GM10248 (cell line): ENCODE measurements around the gene WBP1.
"Not testable (repeated sequence)": the region's sequence is repeated elsewhere in the genome, so short reads cannot be mapped to it uniquely, and the experiment has no call there.

ENCODE experiments used
- CTCF ChIA-PET: fragments of 300-600 bp; sonication (Branson Sonifier 250); formaldehyde crosslinking; extraction: SDS; loops from one replicate; lab custom pipeline; 2021; ENCODE audit warnings: antibody characterized with exemption; lab: Yijun Ruan, JAX
- POLR2A ChIA-PET: fragments of 350-650 bp; sonication (Branson Sonifier 250); formaldehyde crosslinking; extraction: SDS; loops from one replicate; lab custom pipeline; 2020; ENCODE audit warnings: antibody characterized with exemption; lab: Yijun Ruan, JAX
- DNase-seq: peaks from one replicate; pipeline ENCODE4 v3.0.0; 2012; ENCODE audit errors: extremely low spot score
- TF ChIP-seq, protein P1 (sequence below): IDR thresholded peaks from 2 replicates; pipeline ENCODE4 v1.5.1; 2012; ENCODE audit warnings: mild to moderate bottlenecking, low read depth; ENCODE audit errors: extremely low read depth, missing control alignments, control extremely low read depth

The WBP1 gene

DNA sequence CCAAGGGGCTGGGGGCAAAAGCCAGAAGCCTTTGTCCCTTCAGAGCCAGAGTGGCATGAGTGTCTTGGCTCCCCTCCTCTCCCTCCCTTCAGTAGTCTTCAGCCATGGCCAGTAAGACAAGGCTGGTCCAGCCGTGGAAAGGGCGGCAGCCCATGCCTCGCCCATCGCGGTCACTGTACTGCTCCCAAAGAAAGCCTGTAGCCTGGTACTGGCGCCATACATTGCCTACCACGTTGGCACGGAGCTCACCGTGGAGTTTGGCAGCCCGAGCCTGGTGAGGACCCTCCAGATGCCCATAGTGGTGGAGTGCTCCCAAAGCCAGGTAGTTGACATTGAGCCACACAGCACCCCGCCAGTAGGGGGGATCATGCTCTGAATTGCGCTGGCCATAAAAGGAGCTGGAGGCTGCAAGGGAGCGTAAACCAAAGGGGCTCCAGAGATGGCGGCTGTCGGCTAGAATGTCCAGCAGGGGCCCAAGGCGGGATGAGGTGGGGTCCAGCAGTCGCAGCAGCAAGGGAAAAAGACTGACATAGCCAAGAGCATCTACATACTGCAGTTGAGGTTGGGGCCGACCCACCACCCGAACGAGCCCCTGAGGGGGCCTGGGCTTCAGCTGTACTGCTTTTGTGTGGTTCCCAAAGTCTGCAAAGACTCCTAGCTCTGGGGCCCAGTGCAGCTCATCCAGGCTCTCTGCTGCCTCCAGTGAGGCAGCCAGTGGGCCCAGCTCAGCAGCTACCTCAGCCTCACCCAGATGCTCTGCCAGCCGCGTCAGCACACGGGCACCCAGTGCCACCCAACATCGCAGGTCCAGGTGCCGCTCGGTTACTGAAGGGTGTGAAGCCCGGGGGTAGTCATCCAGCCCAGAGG is 3.2 kb downstream of the WBP1 start:
- TF ChIP-seq, protein P1, sequence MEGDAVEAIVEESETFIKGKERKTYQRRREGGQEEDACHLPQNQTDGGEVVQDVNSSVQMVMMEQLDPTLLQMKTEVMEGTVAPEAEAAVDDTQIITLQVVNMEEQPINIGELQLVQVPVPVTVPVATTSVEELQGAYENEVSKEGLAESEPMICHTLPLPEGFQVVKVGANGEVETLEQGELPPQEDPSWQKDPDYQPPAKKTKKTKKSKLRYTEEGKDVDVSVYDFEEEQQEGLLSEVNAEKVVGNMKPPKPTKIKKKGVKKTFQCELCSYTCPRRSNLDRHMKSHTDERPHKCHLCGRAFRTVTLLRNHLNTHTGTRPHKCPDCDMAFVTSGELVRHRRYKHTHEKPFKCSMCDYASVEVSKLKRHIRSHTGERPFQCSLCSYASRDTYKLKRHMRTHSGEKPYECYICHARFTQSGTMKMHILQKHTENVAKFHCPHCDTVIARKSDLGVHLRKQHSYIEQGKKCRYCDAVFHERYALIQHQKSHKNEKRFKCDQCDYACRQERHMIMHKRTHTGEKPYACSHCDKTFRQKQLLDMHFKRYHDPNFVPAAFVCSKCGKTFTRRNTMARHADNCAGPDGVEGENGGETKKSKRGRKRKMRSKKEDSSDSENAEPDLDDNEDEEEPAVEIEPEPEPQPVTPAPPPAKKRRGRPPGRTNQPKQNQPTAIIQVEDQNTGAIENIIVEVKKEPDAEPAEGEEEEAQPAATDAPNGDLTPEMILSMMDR: peak; percentile 17
- CTCF ChIA-PET: interaction anchor here (1.2 to 2.3 kb wide), 4 partner anchors 13 to 126 kb away, joined by 3 to 4 read pairs (median 4); no protein-coding TSS in a partner anchor
- no peak for DNase-seq
- POLR2A ChIA-PET: no interaction called here

DNA sequence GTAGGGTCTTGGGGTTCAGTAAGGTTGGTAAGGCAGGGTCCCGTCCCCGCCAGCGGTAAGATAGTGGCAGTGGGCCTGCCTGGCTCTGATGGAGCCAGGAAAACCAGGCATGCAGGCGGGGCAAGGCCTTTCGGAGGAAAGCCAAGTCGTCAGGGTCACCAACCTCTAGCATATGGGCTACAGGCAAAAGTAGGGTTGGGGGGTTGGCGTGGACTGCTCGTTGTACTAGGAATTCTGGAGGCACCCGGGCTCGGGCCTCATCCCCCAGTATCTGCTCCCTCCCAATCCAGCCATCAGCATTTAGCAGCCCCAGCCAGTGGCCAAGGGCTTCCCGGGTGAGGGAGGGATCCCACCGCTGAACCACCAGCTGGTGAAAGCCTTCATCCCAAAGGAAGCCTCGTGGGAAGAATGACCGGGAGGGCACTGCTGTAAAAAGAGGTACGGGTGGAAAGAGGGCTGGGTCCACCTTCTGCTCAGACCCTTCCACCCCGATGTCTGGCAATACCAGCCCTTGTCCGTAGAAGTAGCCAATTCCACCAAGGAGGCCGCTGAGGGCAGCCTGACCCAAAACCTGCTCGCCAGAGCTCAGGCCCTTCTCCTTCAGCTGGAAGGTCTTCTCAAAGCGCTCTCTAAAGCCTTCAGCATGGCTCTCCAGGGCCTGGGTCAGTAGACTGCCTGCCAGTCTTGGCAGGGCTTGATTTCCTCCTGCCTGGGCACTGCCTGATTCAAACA is 4.0 kb downstream of the WBP1 start:
- TF ChIP-seq, protein P1: no peak
- ChIA-PET CTCF (interaction anchor here (1.2 to 2.3 kb wide), 4 partner anchors 14 to 125 kb away, joined by 3 to 4 read pairs (median 4); no protein-coding TSS in a partner anchor), POLR2A (no interaction called here)
- no peak for DNase-seq

DNA sequence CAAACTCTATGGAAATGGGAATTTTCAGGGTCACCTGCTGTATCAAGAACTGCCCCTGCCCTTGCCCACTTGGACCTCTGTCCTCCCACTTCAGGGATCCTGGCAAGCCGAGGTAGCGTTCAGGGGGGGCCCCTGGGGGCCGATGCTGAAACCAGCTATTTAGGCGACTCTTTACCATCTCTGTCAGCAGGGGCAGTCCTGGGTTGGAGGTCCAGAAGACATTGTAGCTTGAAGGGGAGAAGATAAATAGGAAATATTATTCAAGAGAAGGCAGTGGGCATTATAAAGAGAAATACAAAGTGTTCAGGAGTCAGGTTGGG is 4.5 kb downstream of the WBP1 start:
- ChIA-PET CTCF (interaction anchor here (2.3 kb wide), 1 partner anchor 15 kb away, joined by 4 read pairs; no protein-coding TSS in a partner anchor), POLR2A (no interaction called here)
- TF ChIP-seq, protein P1: no peak
- DNase-seq: no peak

DNA sequence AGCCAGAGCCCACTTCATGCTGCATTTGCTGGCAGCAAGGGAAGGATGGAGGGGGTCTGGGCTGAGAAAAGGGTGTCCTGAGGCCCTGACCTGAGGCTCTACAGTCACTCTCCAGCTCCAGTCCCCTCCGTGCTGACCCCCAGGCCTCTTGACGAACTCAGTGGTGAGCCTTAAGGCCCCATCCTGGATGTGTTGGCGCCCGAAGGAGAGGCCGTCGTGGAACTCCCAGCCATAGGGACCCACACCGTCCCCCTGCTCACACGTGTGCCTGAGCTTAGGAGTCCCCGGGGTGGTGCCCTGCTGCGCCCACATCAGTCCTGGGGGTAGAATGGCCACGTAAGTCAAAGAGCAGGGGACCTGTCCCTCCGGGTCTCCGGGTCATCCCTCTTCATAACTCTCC is 6.2 kb downstream of the WBP1 start:
- TF ChIP-seq, protein P1: no peak
- POLR2A ChIA-PET: no interaction called here
- no peak for DNase-seq
- CTCF ChIA-PET: interaction anchor here (1.0 to 2.2 kb wide), 5 partner anchors 10 to 18 kb away, joined by 3 to 12 read pairs (median 3); partner anchors contain the start of genes CCDC142, INO80B and TTC31

DNA sequence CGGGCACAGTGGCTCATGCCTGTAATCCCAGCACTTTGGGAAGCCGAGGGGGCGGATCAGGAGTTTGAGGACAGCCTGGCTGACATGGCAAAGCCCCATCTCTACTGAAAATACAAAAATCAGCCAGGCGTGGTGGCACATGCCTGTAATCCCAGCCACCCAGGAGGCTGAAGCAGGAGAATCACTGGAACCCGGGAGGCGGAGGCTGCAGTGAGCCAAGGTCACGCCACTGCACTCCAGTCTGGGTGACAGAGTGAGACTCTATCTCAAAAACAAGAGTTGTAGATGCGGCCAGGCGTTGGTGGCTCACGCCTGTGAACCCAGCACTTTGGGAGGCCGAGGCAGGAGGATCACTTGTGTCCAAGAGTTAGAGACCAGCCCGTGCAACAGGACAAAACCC is 12.5 kb downstream of the WBP1 start:
- CTCF ChIA-PET, DNase-seq: not testable (repeated sequence)
- POLR2A ChIA-PET: interaction anchor here (2.3 kb wide), 1 partner anchor 12 kb away, joined by 8 read pairs; the partner anchor contains the start of gene WBP1

DNA sequence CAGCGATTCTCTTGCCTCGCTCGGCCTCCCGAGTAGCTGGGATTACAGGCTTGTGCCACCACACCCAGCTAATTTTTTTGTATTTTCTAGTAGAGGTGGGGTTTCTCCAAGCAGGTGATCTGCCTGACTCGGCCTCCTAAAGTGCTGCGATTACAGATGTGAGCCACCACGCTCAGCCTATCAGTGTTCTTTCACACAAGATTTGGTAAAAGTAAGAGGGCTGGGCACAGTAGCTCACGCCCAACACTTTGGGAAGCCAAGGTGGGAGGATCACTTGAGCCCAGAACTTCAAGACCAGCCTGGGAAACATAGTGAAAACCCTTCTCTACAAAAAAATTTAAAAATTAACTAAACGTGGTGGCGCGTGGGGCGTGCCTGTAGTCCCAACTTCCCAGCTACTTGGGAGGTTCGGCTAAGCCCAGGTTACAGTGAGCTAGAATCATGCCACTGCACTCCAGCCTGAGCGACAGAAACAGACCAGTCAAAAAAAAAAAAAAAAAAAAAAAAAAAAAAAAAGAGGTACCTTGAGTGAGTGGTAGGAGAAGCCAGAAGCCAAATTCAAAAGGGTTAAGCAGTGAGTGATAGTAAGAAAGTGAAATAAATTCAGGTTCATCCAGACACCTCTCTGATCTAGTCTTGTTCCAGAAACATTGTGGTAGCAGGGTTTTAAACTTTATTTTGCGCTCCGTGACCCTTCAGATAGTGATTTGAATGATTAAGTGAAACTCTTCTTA is 13.3 kb downstream of the WBP1 start:
- ChIA-PET POLR2A (interaction anchor here (0.6 to 2.3 kb wide), 3 partner anchors 11 to 178 kb away, joined by 4 to 8 read pairs (median 6); partner anchors contain the start of genes CCDC142, TTC31 and WBP1), CTCF (interaction anchor here (1.8 to 3.5 kb wide), 3 partner anchors 11 to 115 kb away, joined by 4 to 27 read pairs (median 24); partner anchors contain the start of genes CCDC142 and TTC31)
- no peak for DNase-seq
- TF ChIP-seq, protein P1: no peak
